ENCODE results near the gene SEMA6B.

Gene SEMA6B

DNA sequence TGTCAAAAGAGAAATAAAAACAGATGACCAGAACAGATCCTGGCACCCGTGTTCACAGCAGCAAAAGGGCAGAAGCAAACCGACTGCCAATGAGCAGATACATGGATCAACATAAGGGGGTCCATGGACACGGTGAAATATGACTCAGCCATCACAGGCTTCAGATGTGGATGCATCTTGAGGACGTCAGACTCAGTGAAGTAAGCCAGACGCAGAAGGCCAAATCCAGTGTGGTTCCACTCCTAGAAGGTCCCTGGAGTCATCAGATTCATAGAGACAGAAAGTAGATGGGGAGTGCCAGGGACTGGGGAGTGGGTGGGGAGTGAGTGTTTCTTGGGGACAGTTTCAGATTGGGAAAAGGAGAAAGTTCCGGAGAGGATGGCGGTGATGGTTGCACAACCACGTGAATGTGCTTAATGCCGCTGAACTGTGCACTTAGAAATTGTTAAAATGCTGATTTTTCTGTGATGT, 28.8 kb upstream of the SEMA6B start:
- no peak for DNase-seq

DNA sequence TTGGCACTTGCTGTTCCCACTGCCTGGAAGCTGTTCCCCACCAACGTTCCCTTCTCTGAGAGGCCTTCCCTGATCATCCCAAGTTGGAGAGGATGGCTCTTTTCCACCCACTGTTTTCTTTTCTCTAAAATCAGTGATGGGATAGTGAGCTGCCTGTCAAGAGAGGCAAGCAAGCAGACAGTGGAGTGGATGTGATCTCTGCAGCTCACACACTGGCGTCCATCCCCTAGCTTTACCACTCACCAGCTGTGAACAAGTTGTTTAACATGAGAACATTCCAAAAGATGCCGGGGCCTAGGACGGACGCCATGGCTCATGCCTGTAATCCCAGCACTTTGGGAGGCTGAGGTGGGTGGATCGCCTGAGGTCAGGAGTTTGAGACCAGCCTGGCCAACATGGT, 28.0 kb upstream of the SEMA6B start:
- no peak for DNase-seq

DNA sequence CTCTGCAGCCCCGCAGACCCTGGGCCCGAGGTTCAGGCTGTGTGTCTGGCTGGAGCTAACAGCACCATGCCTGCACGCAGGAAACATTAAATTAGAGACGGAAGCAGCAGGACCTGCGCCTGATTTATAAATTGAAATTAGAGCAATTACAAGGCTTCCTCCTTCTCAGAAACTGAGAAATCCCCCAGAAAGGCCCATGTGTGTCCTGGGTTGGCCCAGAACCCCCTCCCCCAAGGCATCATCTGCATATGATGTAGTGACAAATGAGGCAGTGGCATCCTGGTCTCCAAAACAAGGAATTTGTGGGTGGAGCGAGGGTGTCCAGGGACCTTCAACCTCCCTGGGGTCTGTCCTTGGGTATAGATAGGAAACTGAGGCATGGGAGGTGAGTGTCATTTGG, 27.2 kb upstream of the SEMA6B start:
- no peak for DNase-seq

DNA sequence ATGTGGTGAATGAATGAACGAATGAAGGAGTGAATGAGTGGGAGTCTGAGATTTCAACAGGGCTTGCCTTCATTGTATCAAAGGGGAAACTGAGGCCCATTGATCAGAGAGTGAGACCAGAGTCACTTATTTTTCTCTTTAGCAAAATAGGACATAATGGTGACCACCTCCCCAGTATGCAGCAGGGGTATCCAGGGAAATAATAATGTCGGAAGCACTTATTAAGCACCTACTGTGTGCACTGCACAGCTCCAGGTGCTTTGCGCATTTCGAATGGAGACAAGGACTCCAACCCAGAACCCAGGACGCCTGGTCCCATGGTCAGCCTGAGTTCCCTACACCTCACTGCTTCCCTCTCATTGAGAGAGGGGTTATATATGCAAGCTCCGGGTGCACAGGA, 26.8 kb upstream of the SEMA6B start:
- DNase-seq = no peak

DNA sequence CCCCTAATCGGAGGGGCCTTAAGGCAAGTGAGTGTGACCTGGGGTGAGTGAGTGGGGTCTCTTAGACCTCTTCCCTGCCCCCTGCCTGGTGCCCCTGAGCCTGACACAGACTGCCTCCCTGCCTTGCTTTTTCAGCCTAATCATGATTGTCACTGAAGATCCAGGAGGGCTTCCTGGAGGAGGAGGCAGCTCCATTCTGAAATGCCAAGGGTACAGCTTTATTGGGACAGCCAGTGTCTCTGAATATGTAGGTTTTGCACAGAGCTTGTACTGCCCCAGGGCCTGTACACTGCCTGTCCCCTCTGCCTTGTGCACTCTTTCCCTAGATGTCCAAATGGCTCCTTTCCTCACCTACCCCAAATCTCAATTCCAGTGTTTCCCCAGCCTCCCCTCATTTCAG, 26.1 kb upstream of the SEMA6B start:
- no peak for DNase-seq

DNA sequence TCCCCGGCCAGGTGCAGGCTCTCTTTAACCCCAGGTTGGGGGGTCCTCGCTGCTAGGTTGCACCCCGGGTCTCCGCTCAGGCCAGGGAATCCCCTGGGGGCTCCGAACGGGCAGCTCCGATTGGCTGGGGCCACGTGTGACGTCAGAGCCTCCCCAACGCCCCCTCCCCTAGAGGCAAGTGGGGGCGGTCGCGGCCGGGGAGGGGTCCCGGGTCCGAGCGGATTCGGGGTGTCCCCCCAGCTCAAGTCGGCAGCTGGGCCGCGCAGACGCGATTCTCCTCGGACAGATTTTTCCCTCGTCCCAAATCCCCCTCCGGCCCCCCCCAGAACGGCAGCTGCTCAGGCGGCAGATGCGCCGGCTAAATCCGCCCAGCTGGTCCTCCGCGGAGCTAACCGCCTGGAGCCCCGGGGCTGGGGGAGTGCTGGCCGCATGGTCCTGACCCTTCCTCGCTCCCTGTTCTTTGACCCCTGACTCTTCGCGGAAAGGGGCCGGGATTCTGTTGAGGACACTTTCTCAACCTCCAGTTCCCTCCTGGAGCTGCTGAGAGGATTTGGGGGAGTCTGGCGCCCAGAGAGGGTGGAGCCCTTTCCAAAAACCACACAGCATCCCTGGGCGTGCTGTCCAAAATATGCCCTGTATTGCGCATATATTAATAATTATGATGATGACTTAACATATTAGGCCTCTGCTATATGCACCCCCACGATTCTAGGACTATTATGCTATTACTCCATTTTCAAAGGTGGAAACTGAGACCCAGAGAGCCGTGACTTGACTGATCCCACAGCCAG, 25.4 kb upstream of the SEMA6B start:
- no peak for DNase-seq

DNA sequence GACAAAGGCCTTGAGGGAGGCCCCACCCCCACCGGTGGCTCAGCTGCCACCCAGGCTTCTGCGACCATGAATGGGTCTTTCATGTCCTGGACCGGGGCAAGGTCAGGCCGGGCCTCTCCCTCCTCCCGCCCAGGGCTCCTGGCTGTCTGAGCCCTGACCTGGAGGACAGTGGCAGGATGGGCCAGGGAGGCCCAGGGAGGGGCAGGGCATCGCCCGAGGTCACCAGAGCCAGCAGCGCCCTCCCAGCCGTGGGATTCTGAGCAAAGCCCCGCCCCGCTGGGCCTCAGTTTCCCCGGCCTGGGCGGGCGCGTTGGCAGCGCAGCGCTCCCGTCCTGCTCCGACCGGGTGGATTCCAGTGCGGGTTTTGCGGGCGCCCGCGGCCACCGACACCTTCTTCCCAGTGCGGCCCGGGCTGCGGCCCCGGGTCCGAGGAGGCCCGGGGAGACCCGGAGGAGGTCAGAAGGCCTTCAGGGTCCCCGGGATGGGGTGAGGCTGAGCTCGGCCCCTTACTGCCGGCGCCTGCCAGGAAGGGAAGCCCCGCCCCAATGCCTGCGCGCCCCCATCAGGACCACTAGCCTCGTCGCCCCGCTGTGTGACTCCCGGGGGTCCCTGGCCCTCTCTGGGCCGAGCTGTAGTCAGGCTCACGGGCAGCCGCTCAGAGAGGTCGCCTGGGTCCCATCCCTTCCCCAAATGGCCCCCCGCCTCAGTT, 24.6 kb upstream of the SEMA6B start:
- DNase-seq = no peak

DNA sequence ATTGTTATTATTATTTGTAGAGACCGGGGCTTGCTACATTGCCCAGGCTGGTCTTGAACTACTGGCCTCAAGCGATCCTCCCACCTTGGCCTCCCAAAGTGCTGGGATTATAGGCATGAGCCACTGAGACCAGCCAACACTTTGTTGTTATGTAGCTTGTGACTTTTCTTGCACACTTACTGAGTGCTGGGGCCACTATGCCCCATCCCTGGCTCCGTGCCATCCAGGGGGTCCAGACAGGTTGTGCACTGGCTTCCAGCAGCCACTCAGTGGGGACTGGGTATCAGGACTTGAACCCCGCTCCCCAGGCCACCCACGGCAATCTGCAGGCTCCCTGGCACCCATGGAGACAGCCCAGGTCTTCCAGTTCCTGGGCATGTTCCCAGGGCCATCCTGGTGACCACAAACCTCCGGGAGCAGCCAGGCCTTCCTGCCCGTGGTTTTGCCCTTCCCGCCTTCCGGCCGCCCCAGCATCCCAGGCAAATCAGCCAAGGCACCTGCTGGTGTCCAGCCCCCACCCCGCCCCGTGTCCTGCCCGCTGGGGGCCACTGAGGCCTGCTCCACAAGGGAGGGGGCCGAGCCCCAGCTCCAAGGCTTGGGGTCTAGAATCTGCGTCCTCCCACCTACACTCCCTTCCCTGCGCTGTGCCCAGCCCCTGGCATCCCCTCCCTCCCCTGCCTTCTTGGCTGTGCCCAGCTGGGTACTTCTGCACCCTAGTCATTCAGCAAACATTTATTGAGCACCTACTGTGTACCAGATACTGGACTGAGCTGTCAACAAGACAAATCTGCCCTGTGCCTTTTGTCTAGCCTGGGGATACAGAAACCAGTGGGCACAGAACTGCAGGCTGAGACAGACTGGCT, 23.7 kb upstream of the SEMA6B start:
- peak; percentile 29 for DNase-seq

DNA sequence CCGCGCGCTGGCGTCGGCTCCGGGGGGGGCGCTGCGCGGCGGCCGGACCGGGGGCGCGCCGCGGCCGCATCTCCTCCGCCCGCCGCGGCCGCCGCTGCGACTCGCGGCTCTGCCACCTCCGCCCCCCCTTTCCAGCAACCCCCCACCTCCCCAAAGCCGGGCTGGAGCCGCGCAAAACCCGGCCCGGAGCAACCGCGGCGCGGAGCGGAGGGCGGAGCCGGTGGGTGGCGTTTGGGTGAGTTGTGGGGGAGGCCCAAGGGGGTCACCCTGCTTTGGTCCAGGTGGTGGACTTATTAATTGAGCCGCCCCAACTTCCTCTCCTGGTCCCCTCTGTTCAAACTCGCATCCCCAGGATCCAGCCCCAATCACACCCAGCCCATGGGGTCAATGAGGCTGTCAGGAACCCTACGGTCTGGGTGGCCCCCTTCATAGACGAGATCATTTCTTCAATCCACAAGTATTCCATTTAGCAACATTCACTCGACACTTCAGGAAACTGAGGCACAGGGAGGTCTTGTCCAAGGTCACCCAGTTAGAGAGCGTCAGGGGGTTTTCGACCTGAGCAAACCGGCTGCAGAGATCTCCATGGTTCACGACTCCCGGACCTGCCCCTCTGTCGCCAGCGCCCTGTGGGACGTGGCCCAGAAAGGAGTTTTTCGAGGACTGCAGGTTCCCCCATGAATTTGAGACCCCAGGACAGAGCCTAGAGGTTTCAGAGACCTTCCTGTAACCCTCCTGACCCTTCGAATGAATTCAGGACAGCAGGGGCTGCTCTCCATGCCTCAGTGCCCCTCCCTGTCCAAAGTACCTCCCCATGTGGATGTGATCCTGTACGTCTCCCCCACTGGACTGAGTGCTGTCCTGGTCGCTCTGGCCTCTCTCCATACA, 22.4 kb upstream of the SEMA6B start:
- peak; percentile 36 for DNase-seq

DNA sequence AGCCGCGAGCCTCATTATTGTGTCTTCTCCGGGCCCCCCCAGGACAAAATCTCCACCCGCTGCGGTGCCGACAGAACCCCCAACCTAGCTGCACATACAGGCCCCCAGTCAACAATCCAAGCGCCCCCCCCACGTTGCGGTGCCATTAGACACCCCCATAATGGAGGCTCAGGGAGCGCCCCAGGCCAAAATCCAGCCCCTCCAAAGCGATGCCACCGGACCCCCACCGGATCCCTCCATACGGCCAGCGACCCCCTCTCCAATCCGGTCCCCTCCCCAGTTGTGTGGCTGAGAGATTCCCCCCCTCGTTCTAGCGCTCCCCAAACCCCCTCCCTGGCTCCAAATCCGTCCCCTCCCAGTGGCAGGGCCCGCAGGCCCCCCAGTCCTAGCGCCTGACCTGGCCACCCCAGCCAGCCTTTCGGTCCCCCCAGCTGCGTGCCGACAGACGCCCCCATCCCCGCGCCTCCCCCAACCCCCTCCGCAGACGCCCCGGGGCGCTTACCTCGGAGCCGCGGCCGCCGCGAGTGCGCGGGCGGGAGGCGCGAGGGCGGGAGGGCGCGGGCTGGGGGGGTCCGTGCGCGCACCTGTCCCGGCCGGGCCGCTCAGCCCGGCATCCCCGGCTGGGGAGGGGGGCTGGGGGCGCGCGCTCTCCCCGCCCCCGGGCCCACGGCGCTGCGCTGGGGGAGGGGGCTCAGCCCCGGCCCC, 21.6 kb upstream of the SEMA6B start:
- no peak for DNase-seq

DNA sequence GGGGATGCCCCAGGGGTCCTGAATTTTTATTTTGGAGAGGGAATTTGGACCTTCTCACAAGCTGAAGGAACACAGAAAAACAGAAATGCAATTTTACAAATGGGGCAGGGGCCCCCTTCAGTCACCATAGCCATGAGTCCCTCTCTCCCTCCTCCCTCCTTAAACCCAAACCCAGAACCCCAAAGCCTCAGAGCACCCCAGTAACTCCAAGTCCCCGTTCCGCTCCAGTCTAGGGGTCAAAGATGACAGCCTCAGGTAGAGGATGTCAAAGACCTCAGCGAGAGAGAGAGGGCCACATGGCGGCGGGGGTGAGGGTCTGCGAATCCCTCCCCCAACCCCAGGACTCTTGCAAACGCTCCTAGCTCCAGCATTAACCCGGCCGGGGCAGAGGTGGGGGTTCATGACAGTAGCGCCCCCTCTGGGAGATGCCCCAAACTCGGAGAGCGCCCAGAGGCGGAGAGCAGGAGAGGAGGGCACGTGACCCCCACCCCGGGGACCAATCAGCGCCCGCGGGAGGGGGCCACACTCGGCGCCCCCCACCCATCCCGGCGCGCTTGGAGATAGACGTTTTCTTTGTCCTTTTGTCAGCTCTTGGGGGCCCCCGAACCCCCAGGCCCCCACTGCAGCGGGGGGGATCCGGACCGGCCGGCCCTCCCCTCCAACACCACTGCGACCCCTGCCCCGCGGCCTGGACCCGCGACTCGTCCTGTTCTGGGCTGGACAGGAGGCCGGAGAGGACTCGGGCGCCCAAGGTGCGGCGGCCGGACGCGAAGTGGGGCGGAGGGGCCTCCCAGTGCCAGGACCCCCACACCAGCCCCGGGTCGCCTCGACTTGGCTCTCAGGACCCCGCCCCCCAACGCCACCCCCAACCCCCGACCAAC, 20.8 kb upstream of the SEMA6B start:
- no peak for DNase-seq

DNA sequence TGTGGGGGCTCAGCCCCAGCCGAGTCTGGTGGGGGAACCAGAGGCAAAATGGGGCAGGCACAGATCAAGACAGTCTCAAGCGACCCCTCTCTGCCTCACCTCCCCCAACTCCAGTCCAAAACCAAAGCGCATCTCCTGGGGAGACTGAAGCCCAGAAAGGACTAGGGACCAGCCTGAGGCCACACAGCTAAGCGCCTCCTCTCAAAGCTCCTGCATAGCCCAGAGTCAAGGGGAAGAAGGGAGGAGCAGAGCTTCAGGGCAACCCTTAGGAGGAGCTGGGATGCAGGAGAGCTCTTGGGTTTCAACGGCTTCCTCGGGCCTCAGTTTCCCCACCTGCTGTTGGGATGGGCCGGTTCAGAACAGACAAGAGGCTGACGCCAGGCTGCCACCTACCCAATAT, 19.9 kb upstream of the SEMA6B start:
- DNase-seq = no peak

DNA sequence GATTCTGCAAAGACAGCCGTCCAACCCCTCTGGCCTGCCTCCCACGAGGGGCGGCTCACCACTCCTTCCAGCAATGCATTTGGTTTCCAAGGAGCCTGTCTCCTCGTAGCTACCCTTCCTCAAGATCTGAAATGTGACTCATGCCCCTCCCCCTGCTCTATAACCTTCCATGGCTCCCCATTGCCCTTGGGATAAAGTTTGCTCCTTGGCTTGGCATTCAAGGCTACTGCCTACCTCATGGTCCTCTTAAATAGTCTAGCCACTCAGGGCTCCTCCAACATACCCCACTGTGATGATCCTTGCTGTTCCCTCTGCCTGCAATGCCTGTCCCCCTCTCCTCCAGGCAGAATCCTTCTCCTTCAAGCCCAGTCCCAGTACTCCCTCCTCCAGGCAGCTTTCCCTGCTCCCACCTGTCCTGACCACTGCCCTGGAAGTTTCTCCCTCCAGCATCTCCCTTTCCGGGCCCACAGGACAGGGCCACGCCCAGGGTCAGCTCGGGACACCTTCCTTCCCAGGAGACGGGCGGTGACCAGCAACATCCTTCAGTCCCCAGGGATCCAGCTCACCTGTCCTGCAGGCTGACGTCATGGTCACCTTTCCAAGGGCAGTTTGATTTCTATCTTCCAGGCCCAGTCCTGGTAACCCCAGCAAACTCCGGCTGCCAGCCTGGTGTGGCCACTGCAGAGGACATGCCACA, 19.2 kb upstream of the SEMA6B start:
- DNase-seq = no peak

DNA sequence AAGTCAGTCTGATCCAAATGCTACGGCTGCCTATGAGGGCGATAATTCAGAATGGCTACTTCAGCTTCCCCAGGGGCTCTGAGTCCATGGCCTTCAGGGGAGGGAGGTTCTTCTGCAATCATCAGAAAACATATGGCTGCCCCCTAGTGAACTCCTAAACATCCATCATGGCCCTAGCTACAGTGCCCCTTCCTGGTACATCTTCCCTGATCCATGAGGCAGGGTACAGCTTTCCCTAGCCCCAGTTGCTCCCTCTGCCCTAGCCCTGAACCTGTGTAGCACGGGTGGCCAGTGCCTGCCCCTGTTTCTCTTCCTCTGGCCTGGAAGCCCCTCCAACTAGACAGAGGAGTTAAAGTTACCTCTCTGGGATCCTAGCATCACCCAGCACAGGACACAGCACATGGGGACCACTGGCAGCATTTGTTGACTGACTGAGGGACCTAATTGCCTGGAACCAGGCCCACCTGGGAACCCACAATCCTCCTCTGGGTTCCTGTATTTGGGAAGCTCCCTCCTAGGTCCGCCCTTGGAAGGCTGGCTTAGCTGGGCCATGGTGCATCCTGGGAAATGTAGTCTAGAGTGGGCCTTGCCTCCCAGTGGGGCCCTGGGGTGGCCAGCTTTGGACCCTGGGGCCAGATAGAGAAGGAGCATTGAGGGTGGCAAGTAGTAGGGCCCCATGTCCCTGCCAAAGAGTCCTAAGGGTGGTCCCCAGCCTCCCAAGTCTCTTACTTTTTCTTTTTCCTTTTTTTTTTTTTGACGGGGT, 17.7 kb upstream of the SEMA6B start:
- peak; percentile 37 for DNase-seq

DNA sequence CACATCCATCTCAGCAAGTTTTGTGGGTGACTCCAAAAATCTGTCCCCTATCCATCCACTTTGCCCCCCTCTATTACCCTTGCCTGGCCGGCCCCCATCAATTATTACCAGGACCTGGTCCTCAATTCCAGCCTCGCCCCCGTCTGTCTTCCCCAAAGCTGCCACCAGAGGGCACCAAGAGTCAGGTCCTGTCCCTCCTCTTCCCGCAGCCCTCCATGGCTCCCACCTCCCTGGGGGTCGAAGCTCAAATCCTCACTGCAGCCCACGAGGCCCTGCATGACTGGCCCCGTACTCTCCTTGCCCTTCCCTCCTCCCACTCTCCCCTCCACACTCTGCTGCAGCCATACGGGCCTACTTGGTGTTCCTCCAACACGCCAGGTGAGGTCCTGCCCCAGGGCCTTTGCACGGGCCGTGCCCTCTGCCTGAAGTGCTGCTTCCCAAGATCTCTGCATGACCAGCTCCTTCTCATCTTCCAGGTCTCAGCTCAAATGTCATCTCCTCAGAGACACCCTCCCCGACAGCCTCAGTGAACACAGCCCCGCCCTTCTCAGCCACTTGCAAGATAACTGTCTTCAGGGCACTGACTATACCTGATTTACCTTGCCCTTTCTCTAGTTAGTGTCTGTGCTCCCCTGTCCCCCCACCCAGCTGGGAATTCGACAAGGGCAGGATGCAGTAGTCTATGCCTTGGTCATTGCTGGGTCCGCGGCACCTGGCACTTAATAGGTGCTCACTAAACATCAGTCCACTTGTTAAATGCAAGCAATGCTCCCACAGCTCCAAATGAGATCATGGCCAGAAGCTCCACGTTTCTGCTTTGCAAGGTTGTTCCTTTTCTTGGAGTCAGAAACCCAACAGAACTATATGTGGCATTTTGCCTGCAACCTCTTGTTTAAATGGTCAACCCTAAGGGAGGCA, 16.8 kb upstream of the SEMA6B start:
- DNase-seq = peak; percentile 60

DNA sequence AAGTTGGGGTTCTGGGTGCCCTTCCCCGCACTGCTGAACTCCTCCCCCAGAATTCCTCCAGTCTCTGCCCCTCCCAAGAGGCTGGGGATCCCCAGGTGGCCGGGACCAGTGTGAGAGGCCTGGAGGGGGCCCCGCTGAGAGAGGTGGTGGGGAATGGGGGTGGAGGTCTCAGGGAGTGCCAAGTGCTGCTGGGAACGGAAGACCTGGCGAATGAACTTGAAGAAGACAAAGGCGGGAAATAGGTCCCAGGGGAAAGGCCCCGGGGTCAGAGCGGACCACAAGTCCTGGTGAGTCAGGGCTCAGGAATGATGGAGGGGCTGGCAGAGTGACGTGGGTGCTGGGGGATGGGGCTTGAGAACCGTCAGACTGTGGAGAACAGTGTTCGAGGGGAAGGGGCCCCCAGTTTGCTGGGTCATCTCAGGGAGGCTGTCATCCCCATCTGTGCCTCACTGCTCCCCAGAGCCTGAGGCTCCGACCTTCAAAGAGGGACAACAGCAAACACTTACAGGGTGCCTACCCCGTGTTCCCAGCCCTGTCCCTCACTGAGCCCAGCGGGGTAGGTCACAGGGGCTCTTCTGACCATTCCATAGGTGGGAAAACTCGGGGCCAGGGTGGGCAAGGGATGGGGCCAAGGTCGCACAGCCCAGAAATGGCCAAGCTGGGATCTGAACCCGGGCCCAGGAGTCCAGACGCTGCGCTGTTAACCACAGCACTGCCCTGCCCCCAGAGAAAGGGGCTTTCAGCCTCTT, 16.0 kb upstream of the SEMA6B start:
- DNase-seq = peak; percentile 96

DNA sequence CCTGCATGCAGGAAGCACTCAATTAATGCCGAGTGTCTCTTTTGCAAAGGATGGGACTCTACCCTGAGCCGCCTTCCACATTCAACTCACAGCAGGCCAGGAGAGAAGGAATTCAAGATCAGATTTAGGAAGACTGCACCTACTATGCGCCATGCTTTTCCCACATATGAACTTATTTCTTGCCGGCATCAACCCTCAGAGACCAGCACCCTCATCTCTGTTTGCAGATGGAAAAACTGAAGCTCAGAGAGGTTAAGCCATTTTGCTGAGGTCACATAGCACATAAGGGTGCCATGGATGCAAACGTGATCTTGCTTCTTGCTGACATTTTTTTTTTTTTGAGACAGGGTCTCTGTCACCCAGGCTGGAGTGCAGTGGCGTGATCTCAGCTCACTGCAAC, 14.2 kb upstream of the SEMA6B start:
- no peak for DNase-seq

All from EL (cell line).